GM13977 (cell line): ENCODE measurements around the gene MAPK8IP3.
A peak's percentile ranks its signal among the peaks of the same experiment; 100 is the strongest.
"Not testable (repeated sequence)": the region's sequence is repeated elsewhere in the genome, so short reads cannot be mapped to it uniquely, and the experiment has no call there.

Source experiments
- DNase-seq: peaks from one replicate; pipeline ENCODE4 v3.0.0; 2012; ENCODE audit warnings: low spot score
- in situ Hi-C: fragments of 300-500 bp; cut with MboI; formaldehyde crosslinking; loops from one replicate; pipeline ENCODE4 v1.12.0; 2022; ENCODE audit warnings: low sequenced_read_pairs, low pct_unique_long_range_greater_than_20kb, mixed read lengths, inconsistent platforms; ENCODE audit not compliant: unreplicated experiment
- TF ChIP-seq, protein P1 (sequence below): IDR thresholded peaks from 2 replicates; pipeline ENCODE4 v1.5.1; 2012; ENCODE audit warnings: mild to moderate bottlenecking, control low read depth; ENCODE audit not compliant: insufficient read depth; ENCODE audit errors: extremely low read depth, missing control alignments

MAPK8IP3 gene

DNA sequence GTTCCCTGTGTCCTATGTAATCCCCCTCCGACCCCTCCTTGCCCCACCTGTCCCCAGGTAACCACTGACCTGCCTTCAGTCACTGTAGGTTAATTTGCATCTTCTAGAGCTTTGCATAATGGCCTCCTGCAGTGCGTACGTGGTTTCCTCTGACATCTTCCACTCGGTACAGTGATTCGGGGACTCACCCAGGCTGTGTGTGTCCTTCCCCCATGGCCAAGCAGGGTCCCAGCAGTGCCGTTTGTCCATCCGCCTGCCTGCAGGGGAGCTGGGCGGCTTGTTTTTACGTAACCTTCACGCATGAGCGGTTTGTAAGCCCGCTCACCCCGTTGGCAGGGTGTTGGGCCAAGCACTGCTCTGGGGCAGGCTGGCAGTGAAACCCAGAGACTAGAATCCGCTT lies 7.9 kb downstream of the MAPK8IP3 start:
- in situ Hi-C loops, result no loop called here
- TF ChIP-seq, protein P1, sequence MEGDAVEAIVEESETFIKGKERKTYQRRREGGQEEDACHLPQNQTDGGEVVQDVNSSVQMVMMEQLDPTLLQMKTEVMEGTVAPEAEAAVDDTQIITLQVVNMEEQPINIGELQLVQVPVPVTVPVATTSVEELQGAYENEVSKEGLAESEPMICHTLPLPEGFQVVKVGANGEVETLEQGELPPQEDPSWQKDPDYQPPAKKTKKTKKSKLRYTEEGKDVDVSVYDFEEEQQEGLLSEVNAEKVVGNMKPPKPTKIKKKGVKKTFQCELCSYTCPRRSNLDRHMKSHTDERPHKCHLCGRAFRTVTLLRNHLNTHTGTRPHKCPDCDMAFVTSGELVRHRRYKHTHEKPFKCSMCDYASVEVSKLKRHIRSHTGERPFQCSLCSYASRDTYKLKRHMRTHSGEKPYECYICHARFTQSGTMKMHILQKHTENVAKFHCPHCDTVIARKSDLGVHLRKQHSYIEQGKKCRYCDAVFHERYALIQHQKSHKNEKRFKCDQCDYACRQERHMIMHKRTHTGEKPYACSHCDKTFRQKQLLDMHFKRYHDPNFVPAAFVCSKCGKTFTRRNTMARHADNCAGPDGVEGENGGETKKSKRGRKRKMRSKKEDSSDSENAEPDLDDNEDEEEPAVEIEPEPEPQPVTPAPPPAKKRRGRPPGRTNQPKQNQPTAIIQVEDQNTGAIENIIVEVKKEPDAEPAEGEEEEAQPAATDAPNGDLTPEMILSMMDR, result no peak
- DNase-seq, result peak; percentile 64

DNA sequence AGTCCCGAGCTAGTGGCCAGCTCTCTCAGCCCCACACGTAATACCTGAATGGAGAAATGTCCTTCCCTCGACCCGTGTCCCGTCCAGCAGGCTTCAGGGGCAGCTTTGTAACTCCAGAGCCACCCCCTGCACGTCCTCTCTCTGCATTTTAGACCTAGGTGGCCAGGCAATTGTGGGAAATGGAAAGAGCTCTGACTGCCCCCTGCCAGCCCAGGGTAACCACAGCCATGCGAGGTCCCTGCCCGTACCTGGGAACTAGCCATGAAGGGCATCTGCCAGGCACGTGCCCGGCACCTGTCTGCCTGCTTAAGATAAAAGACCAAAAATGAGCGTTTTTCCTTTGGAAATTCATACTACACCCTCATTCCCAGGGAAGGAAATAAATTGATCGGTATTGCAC lies 9.2 kb downstream of the MAPK8IP3 start:
- in situ Hi-C loops, result no loop called here
- TF ChIP-seq, protein P1, result no peak
- no peak for DNase-seq

DNA sequence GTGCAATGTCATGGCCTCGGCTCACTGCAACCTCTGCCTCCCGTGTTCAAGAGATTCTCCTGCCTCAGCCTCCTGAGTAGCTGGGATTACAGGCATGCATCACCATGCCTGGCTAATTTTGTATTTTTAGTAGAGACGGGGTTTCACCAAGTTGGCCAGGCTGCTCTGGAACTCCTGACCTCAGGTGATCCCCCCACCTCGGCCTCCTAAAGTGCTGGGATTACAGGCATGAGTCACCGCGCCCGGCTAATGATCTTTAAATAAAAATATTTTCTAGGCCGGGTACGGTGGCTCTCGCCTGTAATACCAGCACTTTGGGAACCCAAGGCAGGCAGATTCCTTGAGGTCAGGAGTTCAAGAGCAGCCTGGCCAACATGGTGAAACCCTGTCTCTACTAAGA lies 12.2 kb downstream of the MAPK8IP3 start:
- DNase-seq, in situ Hi-C loops: not testable (repeated sequence)

DNA sequence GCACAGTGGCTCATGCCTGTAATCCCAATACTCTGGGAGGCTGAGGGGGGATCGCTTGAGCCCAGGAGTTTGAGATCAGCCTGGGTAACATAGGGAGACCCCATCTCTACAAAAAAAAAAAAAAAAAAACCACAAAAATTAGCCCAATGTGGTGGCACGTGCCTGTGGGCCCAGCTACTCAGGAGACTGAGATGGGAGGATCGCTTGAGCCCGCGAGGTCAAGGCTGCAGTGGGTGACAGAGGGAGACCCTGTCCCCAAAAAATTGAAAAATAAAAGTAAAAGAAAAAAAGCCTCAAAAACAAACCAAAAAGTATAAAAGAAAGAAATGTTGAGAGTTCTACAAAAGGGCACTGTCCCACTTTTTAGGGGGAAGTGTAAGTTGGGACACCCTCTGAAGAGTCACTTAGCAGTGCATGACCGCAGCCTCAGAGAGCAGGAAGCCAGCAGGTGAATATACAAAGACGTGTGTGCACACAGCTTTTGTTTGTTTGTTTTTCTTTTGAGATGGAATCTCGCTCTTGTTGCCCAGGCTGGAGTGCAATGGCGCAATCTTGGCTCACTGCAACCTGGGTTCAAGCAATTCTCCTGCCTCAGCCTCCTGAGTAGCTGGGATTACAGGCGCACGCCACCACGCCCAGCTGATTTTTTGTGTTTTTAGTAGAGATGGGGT lies 13.7 kb downstream of the MAPK8IP3 start:
- in situ Hi-C loops, DNase-seq: not testable (repeated sequence)

DNA sequence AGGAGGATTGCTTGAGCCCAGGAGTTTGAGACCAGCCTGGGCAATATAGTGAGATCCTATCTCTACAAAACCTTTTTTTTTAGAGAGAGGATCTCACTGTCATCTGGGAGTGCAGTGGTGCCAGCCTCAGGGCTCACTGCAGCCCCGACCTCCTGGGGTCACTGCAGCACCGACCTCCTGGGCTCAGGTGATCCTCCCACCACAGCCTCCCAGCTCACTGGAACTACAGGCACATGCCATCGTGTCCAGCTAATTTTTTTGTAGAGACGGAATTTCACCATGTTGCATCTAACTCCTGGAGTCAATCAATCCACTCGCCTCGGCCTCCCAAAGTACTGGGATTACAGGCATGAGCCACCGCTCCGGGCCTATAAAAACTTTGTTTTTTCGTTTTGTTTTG lies 15.4 kb downstream of the MAPK8IP3 start:
- DNase-seq, result no peak
- in situ Hi-C loops, result no loop called here
- TF ChIP-seq, protein P1, result no peak

DNA sequence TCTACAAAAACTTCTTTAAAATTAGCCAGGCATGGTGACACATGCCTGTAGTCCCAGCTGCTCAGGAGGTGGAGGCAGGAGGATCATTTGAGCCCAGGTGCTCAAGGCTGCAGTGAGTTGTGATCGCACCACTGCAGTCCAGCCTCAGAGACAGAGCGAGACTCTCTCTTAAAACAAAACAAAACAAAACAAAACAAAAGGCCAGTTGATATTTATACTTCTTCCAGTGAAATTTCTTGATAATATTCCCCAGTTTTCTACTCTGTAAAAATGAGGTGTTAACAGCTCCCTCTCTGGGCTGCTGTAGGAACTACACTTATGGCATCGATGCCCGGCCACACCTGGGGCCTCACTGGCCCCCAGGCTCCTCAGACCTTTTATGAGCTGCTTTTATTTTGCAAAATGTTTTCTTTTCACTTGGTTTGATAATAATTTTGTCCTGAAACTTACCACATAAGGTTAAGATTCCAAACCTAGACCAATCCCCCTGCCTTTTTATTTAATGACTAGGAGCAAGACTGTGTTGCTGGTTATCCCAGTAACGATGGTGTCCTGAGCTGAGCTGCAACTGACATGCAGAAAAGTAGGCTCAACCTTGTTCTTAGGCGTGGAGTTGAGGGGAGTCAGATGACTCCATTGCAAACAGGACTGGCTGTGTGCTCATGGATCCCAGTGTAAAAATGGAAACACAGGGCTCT lies 17.6 kb downstream of the MAPK8IP3 start:
- peak; percentile 67 for DNase-seq
- in situ Hi-C loops, result no loop called here
- TF ChIP-seq, protein P1, result peak; percentile 73

DNA sequence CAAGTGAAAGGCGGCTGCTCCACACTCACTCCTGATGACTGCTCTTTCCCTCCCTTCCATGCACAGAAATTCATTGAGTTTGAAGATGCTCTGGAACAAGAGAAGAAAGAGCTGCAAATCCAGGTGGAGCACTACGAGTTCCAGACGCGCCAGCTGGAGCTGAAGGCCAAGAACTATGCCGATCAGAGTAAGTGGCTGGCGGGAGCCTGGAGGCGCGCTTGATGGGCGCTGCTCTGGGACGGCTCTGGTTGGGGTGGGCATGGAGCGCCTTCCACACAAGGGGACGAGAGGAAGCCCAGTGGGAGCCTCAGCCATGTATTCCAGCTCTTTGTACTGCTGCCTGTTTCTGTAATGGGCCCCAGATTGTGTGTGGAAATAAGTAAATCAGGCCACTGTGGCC lies 18.5 kb downstream of the MAPK8IP3 start:
- TF ChIP-seq, protein P1, result no peak
- in situ Hi-C loops, result no loop called here
- DNase-seq, result no peak
